ENCODE data around the gene TCOF1. TPM values are rescaled to one million over a fixed set of nuclear protein-coding genes. Genes with fewer than 3 reads are reported as not detected.

The TCOF1 gene
- total and polyA plus RNA-seq, 3 donors from 2014 or later: 22.9 to 52.8 (median 46.6) TPM

DNA sequence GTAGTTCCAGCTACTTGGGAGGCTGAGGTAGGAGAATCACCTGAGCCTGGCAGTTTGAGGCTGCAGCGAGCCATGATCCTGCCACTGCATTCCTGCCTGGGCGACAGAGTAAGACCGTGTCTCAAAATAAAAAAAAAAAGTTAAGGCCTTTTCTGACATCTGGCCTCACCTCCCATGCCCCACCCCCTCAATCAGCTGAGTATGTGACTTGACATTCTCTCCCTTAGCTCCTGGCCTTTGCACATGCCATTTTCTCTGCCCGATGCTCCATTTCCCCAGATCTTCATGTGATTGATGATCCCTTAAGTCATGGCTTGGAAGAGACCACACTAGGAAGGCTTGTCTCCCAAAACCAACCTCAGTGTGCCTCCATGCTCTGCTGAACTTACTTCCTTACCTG is 17.7 kb upstream of the TCOF1 start:
- 92 to 97% methylated on average over 4 of the region's 4 CpGs for WGBS, 2 donors
- H3K27me3 ChIP-seq: no peaks in the 10 kb centered on the region
- H3K4me1 ChIP-seq: no peaks in the 10 kb centered on the region
- TF ChIP-seq, protein P1, sequence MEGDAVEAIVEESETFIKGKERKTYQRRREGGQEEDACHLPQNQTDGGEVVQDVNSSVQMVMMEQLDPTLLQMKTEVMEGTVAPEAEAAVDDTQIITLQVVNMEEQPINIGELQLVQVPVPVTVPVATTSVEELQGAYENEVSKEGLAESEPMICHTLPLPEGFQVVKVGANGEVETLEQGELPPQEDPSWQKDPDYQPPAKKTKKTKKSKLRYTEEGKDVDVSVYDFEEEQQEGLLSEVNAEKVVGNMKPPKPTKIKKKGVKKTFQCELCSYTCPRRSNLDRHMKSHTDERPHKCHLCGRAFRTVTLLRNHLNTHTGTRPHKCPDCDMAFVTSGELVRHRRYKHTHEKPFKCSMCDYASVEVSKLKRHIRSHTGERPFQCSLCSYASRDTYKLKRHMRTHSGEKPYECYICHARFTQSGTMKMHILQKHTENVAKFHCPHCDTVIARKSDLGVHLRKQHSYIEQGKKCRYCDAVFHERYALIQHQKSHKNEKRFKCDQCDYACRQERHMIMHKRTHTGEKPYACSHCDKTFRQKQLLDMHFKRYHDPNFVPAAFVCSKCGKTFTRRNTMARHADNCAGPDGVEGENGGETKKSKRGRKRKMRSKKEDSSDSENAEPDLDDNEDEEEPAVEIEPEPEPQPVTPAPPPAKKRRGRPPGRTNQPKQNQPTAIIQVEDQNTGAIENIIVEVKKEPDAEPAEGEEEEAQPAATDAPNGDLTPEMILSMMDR (IDR thresholded peaks at IDR 0.05): no peak
- no peak for TF ChIP-seq POLR2A (IDR thresholded peaks at IDR 0.05)
- no peaks in the 10 kb centered on the region for H3K36me3 ChIP-seq (ENCODE audit: low read depth, missing control alignments)
- DNase-seq: no peak
- H3K27ac ChIP-seq: no peak overlapping the region
- intact Hi-C loops (cut with DNase I; ENCODE audit: low total_unique reads): no loop called here
- H3K4me3 ChIP-seq: no peak overlapping the region
- H3K9me3 ChIP-seq: no peaks in the 10 kb centered on the region

DNA sequence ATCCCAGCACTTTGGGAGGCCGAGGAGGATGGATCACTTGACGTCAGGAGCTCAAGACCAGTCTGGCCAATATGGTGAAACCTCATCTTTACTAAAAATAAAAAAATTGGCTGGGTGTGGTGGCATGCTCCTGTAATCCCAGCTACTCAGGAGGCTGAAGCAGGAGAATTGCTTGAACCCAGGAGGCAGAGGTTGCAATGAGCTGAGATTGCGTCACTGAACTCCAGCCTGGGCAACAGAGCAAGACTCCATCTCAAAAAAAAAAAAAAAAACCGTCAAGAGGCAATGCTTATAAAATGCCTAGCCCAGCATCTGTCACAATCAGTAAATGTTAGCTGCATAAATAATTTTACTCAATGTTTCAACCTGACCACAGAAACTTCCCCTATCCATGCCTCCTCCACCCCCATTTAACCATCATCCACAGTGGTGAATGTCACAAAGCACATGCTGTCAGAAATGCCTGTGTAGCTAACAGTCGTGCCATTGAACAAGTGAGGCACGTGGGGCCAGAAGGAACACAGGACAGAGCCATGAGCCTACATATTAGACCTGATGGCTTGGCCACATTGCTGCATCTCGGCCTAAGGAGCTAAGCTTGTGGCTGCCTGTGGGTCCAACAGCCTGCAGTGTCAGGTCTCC is 16.8 kb upstream of the TCOF1 start:
- WGBS, 2 donors: 92% methylated on average over 6 to 7 of the region's 7 CpGs
- TF ChIP-seq, protein P1 (IDR thresholded peaks at IDR 0.05): no peak
- TF ChIP-seq POLR2A (IDR thresholded peaks at IDR 0.05): no peak
- Histone ChIP-seq H3K9me3 (no peaks in the 10 kb centered on the region), H3K27ac (no peak overlapping the region), H3K4me3 (no peak overlapping the region), H3K27me3 (no peaks in the 10 kb centered on the region), H3K4me1 (no peaks in the 10 kb centered on the region), H3K36me3 (ENCODE audit: low read depth, missing control alignments) (no peaks in the 10 kb centered on the region)
- no peak for DNase-seq
- intact Hi-C loops (cut with DNase I; ENCODE audit: low total_unique reads): no loop called here

DNA sequence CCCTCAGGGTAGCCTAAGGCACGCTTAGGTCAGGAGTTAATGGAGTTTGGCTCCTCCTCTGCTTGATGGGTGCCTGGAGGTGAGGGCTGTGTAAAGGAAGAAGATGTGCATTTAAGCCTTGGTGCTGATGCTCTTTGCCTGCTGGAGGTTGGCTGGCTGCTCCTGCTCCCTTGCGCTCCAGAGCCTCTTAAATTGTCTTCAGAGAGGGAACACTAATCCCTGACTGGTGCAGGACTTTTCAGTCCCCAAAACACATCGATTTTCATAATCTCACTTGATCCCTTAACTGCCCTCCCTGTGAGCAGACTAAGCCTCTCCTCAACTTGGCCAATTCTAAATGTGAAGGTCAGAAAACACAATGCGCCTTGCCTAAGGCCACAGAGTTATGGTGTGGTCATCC is 16.2 kb upstream of the TCOF1 start:
- no peak for DNase-seq
- no peak overlapping the region for H3K4me3 ChIP-seq
- H3K36me3 ChIP-seq (ENCODE audit: low read depth, missing control alignments): no peaks in the 10 kb centered on the region
- H3K4me1 ChIP-seq: no peaks in the 10 kb centered on the region
- TF ChIP-seq POLR2A (IDR thresholded peaks at IDR 0.05): no peak
- TF ChIP-seq, protein P1 (IDR thresholded peaks at IDR 0.05): no peak
- intact Hi-C loops (cut with DNase I; ENCODE audit: low total_unique reads): no loop called here
- 84 to 90% methylated on average over 4 of the region's 4 CpGs for WGBS, 2 donors
- no peaks in the 10 kb centered on the region for H3K27me3 ChIP-seq
- H3K27ac ChIP-seq: no peak overlapping the region
- no peaks in the 10 kb centered on the region for H3K9me3 ChIP-seq

DNA sequence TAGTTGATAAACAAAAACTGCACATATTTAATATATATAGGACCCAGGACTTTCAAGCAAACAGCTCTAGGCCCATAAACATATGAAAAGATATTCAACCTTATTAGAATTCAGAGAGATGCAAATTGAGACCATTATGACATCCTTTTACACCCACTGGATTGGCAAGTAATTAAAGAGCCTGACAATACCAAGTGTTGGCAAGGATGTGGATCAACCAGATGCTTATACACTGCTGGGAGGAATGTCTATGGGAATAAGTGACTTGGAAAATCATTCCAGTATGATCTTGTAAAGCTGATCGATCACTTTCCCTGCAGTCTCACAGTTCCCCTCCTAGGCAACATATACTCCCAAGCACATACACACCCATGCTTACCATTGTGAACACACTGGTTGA is 15.5 kb upstream of the TCOF1 start:
- 94 to 100% methylated on average over 1 of the region's 1 CpG for WGBS, 2 donors
- H3K27ac ChIP-seq: no peak overlapping the region

More for the DNA sequence above, 15.5 kb upstream of the TCOF1 start:
- DNase-seq: no peak
- no peak for TF ChIP-seq POLR2A (IDR thresholded peaks at IDR 0.05)
- TF ChIP-seq, protein P1 (IDR thresholded peaks at IDR 0.05): no peak
- intact Hi-C loops (cut with DNase I; ENCODE audit: low total_unique reads): no loop called here
- H3K4me1 ChIP-seq: no peaks in the 10 kb centered on the region
- H3K4me3 ChIP-seq: no peak overlapping the region
- no peaks in the 10 kb centered on the region for H3K9me3 ChIP-seq
- H3K27me3 ChIP-seq: no peaks in the 10 kb centered on the region
- H3K36me3 ChIP-seq (ENCODE audit: low read depth, missing control alignments): no peaks in the 10 kb centered on the region
